HEK293T (cell line): ENCODE measurements around the gene RPL36A.

Experiments
- BHLHE40 ChIP-seq: fragments of 450-650 bp; IDR thresholded peaks from 2 replicates; pipeline ENCODE4 v1.6.1; 2016; ENCODE audit warnings: mild to moderate bottlenecking, moderate library complexity, borderline replicate concordance
- ELF4 ChIP-seq: fragments of 450-650 bp; IDR thresholded peaks from 2 replicates; pipeline ENCODE4 v1.6.1; 2017; ENCODE audit warnings: antibody characterized with exemption
- FOXK2 ChIP-seq: fragments of 450-650 bp; IDR thresholded peaks from 2 replicates; pipeline ENCODE4 v1.6.1; 2016; ENCODE audit warnings: mild to moderate bottlenecking
- HDGF ChIP-seq: fragments of 450-650 bp; IDR thresholded peaks from 2 replicates; pipeline ENCODE4 v1.6.1; 2017; ENCODE audit warnings: antibody characterized with exemption, borderline replicate concordance
- L3MBTL2 ChIP-seq: fragments of 450-650 bp; conservative IDR thresholded peaks from 2 replicates; pipeline ENCODE4 v1.6.1; 2016; ENCODE audit warnings: mild to moderate bottlenecking
- LEF1 ChIP-seq: fragments of 450-650 bp; IDR thresholded peaks from 2 replicates; pipeline ENCODE4 v1.6.1; 2017; ENCODE audit warnings: mild to moderate bottlenecking, borderline replicate concordance
- NFRKB ChIP-seq: fragments of 450-650 bp; IDR thresholded peaks from 2 replicates; pipeline ENCODE4 v1.6.1; 2016; ENCODE audit warnings: mild to moderate bottlenecking, moderate library complexity
- PKNOX1 ChIP-seq: fragments of 450-650 bp; IDR thresholded peaks from 2 replicates; pipeline ENCODE4 v1.6.1; 2016
- SP1 ChIP-seq: fragments of 450-650 bp; IDR thresholded peaks from 2 replicates; pipeline ENCODE4 v1.6.1; 2017
- SUZ12 ChIP-seq: fragments of 450-650 bp; IDR thresholded peaks from 2 replicates; pipeline ENCODE4 v1.6.1; 2016; ENCODE audit warnings: mild to moderate bottlenecking
- TARDBP ChIP-seq: fragments of 450-650 bp; IDR thresholded peaks from 2 replicates; pipeline ENCODE4 v1.6.1; 2016

DNA sequence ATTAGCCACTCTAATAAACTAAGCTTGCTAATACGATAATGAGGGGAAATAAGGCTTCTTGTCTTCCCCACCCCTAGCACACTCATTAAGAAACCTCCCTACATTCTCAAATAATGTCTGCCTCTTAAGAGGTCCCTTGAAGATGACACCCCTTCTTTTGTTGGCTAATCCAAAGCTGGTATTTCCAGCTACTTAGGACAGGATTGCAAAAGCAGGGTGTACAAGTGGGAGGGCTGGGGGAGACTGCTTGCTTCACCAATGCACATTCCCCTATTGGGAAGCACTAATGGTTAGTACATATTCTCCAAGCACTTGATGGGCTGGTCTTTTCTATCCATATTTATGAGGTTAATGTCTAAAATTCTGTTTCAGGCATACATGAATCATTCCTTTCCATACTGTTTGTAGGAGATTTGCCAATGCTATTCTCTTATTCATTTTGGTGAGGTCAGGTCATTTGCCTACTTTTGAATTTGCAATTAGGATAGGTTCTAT is 25.5 kb upstream of the RPL36A start:
- TF ChIP-seq BHLHE40 = no peak
- no peak for TF ChIP-seq NFRKB
- no peak for TF ChIP-seq ELF4
- no peak for TF ChIP-seq TARDBP
- TF ChIP-seq SUZ12 = no peak
- TF ChIP-seq LEF1 = no peak
- TF ChIP-seq PKNOX1 = no peak
- no peak for TF ChIP-seq SP1
- no peak for TF ChIP-seq L3MBTL2
- no peak for TF ChIP-seq HDGF
- no peak for TF ChIP-seq FOXK2
